ENCODE data around the gene PPP6R2. TPM values are rescaled to one million over a fixed set of nuclear protein-coding genes. Genes with fewer than 3 reads are reported as not detected.
"Not testable (repeated sequence)": the region's sequence is repeated elsewhere in the genome, so short reads cannot be mapped to it uniquely, and the experiment has no call there.

Gene PPP6R2
- total and polyA plus RNA-seq, 2 experiments from 2014 or later, result 41.4 to 88.4 TPM

DNA sequence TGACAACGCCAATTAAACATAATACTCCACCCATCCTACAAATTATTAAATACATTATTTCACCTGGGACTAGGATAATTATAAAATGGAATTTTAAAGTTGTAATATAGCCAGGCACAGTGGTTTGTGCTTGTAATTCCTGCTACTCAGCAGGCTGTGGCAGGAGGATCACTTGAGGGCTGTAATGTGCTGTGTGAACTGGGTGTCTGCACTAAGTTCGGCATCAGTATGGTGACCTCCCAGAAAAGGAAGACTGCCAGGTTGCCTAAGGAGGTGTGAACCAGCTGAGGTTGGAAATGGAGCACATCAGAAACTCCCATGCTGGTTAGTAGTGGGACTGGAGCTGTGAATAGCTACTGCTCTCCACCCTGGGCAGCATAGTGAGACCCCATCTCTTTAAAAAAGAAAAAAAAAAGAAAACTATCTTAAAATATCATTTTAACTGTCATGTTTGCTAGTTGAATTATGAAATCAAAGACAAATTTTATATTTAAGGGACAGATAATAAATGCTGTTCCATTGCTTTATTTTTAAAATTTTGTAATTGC, 28.0 kb downstream of the PPP6R2 start:
- TF ChIP-seq, protein P1, sequence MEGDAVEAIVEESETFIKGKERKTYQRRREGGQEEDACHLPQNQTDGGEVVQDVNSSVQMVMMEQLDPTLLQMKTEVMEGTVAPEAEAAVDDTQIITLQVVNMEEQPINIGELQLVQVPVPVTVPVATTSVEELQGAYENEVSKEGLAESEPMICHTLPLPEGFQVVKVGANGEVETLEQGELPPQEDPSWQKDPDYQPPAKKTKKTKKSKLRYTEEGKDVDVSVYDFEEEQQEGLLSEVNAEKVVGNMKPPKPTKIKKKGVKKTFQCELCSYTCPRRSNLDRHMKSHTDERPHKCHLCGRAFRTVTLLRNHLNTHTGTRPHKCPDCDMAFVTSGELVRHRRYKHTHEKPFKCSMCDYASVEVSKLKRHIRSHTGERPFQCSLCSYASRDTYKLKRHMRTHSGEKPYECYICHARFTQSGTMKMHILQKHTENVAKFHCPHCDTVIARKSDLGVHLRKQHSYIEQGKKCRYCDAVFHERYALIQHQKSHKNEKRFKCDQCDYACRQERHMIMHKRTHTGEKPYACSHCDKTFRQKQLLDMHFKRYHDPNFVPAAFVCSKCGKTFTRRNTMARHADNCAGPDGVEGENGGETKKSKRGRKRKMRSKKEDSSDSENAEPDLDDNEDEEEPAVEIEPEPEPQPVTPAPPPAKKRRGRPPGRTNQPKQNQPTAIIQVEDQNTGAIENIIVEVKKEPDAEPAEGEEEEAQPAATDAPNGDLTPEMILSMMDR (IDR thresholded peaks at IDR 0.05; ENCODE audit: low read depth, low read length), result no peak
- no peak overlapping the region for H3K4me3 ChIP-seq
- peaks cover 29% of the 10 kb centered on the region for H3K36me3 ChIP-seq
- no peaks in the 10 kb centered on the region for H3K27me3 ChIP-seq
- H3K9me3 ChIP-seq (ENCODE audit: low read depth), result no peaks in the 10 kb centered on the region
- H3K4me1 ChIP-seq (ENCODE audit: low read depth), result no peaks in the 10 kb centered on the region
- no peak for DNase-seq (ENCODE audit: low read depth in 1 of 2, low spot score in 1 of 2)
- H3K27ac ChIP-seq, result no peak overlapping the region

DNA sequence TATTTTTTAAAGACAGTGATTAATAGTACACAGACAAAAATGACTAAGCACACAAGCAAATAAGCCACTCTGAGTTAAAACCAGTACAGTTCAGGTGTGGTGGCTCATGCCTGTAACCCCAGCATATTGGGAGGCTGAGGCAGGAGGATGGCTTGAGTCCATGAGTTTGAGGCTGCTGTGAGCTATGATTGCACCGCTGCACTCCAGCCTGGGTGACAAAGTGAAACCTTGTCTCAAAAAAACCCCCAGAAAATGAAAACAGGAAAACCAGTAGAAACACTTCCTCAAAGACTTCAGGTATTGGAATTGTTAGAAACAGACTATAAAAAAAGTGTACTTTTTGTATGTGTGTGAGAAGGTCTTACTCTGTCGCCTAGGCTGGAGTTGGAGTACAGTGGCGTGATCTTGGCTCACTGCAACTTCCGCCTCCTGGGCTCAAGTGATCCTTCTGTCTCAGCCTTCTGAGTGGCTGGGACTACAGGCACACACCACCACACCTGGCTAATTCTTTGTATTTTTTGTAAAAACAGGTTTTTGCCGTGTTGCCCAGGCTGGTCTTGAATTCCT, 33.0 kb downstream of the PPP6R2 start:
- TF ChIP-seq, protein P1 (IDR thresholded peaks at IDR 0.05; ENCODE audit: low read depth, low read length), result no peak
- DNase-seq (ENCODE audit: low read depth in 1 of 2, low spot score in 1 of 2), result no peak
- H3K27me3 ChIP-seq, result no peaks in the 10 kb centered on the region
- no peaks in the 10 kb centered on the region for H3K4me1 ChIP-seq (ENCODE audit: low read depth)
- H3K27ac ChIP-seq, result no peak overlapping the region
- no peaks in the 10 kb centered on the region for H3K9me3 ChIP-seq (ENCODE audit: low read depth)
- H3K4me3 ChIP-seq, result no peak overlapping the region
- H3K36me3 ChIP-seq, result peaks cover 44% of the 10 kb centered on the region

DNA sequence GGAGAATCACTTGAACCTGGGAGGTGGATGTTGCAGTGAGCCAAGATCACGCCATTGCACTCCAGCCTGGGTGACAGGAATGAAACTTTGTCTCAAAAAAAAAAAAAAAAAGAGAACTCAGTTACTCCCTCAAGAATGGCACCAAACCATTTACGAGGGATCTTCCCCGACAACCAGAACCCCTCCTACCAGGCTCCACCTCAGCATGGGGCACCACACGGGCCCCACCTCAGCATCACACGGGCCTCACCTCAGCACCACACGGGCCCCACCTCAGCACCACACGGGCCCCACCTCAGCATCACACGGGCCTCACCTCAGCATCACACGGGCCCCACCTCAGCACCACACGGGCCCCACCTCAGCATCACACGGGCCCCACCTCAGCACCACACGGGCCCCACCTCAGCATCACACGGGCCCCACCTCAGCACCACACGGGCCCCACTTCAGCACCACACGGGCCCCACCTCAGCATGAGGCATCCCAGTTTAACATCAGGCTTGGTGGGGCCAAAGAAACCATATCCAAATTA, 38.0 kb downstream of the PPP6R2 start:
- H3K36me3 ChIP-seq, result peaks cover 18% of the 10 kb centered on the region
- H3K4me3 ChIP-seq; H3K27me3 ChIP-seq; H3K4me1 ChIP-seq (ENCODE audit: low read depth); H3K9me3 ChIP-seq (ENCODE audit: low read depth); DNase-seq (ENCODE audit: low read depth in 1 of 2, low spot score in 1 of 2); H3K27ac ChIP-seq: not testable (repeated sequence)

DNA sequence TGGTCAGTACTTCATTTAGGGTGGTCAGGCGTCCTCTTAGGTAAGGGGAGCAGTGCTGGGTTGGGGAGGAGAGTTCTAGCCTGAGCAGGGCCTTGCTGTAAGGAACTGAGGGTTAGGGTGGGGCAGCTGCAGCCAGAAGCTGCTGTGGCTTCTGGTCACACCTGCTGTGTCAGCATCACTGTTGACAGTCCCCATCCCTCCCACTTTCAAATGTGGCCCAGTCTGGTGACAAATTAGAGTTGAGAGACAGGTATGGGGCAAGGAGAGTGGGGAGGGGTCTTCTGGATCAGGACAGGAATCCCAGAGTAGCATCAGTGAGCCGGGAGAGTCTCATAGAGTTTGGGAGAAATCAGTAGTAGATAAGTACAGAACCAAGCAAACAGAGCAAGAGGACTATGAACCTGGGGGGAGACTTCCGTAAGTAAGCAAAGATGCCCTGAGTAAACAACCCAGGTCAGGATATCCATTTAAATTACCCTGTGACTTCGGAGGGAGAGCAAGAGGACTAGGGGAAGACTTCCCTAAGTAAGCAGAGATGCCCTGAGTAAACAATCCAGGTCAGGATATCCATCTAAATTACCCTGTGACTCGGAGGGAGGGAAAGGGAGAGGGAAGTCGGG, 53.7 kb downstream of the PPP6R2 start:
- Histone ChIP-seq H3K4me1 (ENCODE audit: low read depth) (peaks cover 10% of the 10 kb centered on the region), H3K27me3 (no peaks in the 10 kb centered on the region), H3K4me3 (no peak overlapping the region), H3K27ac (peak overlapping the region; percentile 56), H3K9me3 (ENCODE audit: low read depth) (no peaks in the 10 kb centered on the region), H3K36me3 (no peaks in the 10 kb centered on the region)
- no peak for DNase-seq (ENCODE audit: low read depth in 1 of 2, low spot score in 1 of 2)
- TF ChIP-seq, protein P1 (IDR thresholded peaks at IDR 0.05; ENCODE audit: low read depth, low read length), result no peak

GRCh38 chr22:50397371-50398060, 54.4 kb downstream of the PPP6R2 start:
- not testable (repeated sequence) for H3K27me3 ChIP-seq; H3K4me3 ChIP-seq; DNase-seq (ENCODE audit: low read depth in 1 of 2, low spot score in 1 of 2); H3K36me3 ChIP-seq; H3K9me3 ChIP-seq (ENCODE audit: low read depth)
- Histone ChIP-seq H3K27ac (peak overlapping the region; percentile 56), H3K4me1 (ENCODE audit: low read depth) (peaks cover 10% of the 10 kb centered on the region)

- TF ChIP-seq, protein P1 (IDR thresholded peaks at IDR 0.05; ENCODE audit: low read depth, low read length), result no peak
- Histone ChIP-seq H3K4me3 (no peak overlapping the region), H3K9me3 (ENCODE audit: low read depth) (no peaks in the 10 kb centered on the region), H3K27me3 (no peaks in the 10 kb centered on the region), H3K36me3 (no peaks in the 10 kb centered on the region), H3K27ac (peak overlapping the region; percentile 63), H3K4me1 (ENCODE audit: low read depth) (peaks cover 10% of the 10 kb centered on the region)
- DNase-seq (ENCODE audit: low read depth in 1 of 2, low spot score in 1 of 2), result no peak
Observed at GRCh38 chr22:50398831-50399648, 55.9 kb downstream of the PPP6R2 start.
